HepG2 (cell line): ENCODE results near the gene ZNF563. TPM values are rescaled to one million over a fixed set of nuclear protein-coding genes. Genes with fewer than 3 reads are reported as not detected.

ENCODE experiments used
- AKAP8 ChIP-seq: sonication (generic); formaldehyde crosslinking; IDR thresholded peaks from 2 replicates; pipeline ENCODE4 v1.5.1; 2020; ENCODE audit warnings: mild to moderate bottlenecking, missing genetic modification reagents
- GFI1 ChIP-seq: sonication (generic); formaldehyde crosslinking; IDR thresholded peaks from 2 replicates; pipeline ENCODE4 v1.5.0; 2020; ENCODE audit warnings: missing genetic modification reagents, mild to moderate bottlenecking, borderline replicate concordance
- MIXL1 ChIP-seq: IDR thresholded peaks from 2 replicates; pipeline ENCODE4 v1.6.1; 2016
- PRMT3 ChIP-seq: sonication (generic); formaldehyde crosslinking; IDR thresholded peaks from 2 replicates; pipeline ENCODE4 v1.8.1; 2022; ENCODE audit warnings: low read depth, mild to moderate bottlenecking, moderate library complexity, missing genetic modification reagents, borderline replicate concordance
- RBFOX2 ChIP-seq: fragments of 200-400 bp; formaldehyde crosslinking; IDR thresholded peaks from 2 replicates; pipeline ENCODE4 v1.6.1; 2017; ENCODE audit warnings: low read depth, mild to moderate bottlenecking, low read length
- RERE ChIP-seq: IDR thresholded peaks from 2 replicates; pipeline ENCODE4 v1.6.1; 2016; ENCODE audit warnings: low read depth, missing genetic modification reagents, missing compliant biosample characterization
- SSRP1 ChIP-seq: IDR thresholded peaks from 2 replicates; pipeline ENCODE4 v1.6.1; 2016; ENCODE audit warnings: control low read depth
- TBL1XR1 ChIP-seq: fragments of 150-350 bp; IDR thresholded peaks from 2 replicates; pipeline ENCODE4 v1.6.1; 2014; ENCODE audit warnings: borderline replicate concordance, low read length; ENCODE audit not compliant: partially characterized antibody
- ZBTB26 ChIP-seq: IDR thresholded peaks from 2 replicates; pipeline ENCODE4 v1.6.1; 2016; ENCODE audit warnings: missing compliant biosample characterization, missing genetic modification reagents, borderline replicate concordance
- ZNF335 ChIP-seq: sonication (generic); formaldehyde crosslinking; IDR thresholded peaks from 2 replicates; pipeline ENCODE4 v1.4.0; 2020; ENCODE audit warnings: missing genetic modification reagents
- ZNF646 ChIP-seq: sonication (generic); formaldehyde crosslinking; IDR thresholded peaks from 2 replicates; pipeline ENCODE4 v1.9.0; 2021; ENCODE audit warnings: mild to moderate bottlenecking, missing genetic modification reagents
- ZSCAN9 ChIP-seq: IDR thresholded peaks from 2 replicates; pipeline ENCODE4 v1.6.1; 2016; ENCODE audit warnings: borderline replicate concordance
- polyA plus RNA-seq, 8 experiments: library from polyadenylated mRNA; depleted of rRNA in 3 of 8; stranded (reverse) in 7 of 8; unstranded in 1 of 8; fragments of >200 nt; fragmentation: Illumina TruSeq in 4 of 8; extraction: Trizol in 4 of 8; gene quantifications; 2 replicates each; pipeline versions ENCODE4 v1.2.1 to v1.2.3, GENCODE V29; 2011 to 2016; ENCODE audit warnings: low read depth in 4 of 8, missing spikeins in 1 of 8, mixed read lengths in 1 of 8; ENCODE audit not compliant: insufficient read depth in 1 of 8
- total RNA-seq, 5 experiments: library from RNA; depleted of rRNA; stranded (reverse); fragments of >200 nt; fragmentation: Illumina TruSeq; extraction: Trizol; gene quantifications; 2 replicates each; pipeline ENCODE4 v1.2.3, GENCODE V29; 2016; ENCODE audit warnings: low read depth in 1 of 5
- TF ChIP-seq, protein P1 (sequence below): IDR thresholded peaks from 2 replicates; pipeline ENCODE4 v1.6.1; 2016; ENCODE audit warnings: missing compliant biosample characterization, missing genetic modification reagents, borderline replicate concordance

ZNF563 gene
- total and polyA plus RNA-seq, 2 of the 13 experiments (the other 11 are each of a cell fraction or from before 2014, with no cell fraction given) = 7.5 to 19.5 TPM

DNA sequence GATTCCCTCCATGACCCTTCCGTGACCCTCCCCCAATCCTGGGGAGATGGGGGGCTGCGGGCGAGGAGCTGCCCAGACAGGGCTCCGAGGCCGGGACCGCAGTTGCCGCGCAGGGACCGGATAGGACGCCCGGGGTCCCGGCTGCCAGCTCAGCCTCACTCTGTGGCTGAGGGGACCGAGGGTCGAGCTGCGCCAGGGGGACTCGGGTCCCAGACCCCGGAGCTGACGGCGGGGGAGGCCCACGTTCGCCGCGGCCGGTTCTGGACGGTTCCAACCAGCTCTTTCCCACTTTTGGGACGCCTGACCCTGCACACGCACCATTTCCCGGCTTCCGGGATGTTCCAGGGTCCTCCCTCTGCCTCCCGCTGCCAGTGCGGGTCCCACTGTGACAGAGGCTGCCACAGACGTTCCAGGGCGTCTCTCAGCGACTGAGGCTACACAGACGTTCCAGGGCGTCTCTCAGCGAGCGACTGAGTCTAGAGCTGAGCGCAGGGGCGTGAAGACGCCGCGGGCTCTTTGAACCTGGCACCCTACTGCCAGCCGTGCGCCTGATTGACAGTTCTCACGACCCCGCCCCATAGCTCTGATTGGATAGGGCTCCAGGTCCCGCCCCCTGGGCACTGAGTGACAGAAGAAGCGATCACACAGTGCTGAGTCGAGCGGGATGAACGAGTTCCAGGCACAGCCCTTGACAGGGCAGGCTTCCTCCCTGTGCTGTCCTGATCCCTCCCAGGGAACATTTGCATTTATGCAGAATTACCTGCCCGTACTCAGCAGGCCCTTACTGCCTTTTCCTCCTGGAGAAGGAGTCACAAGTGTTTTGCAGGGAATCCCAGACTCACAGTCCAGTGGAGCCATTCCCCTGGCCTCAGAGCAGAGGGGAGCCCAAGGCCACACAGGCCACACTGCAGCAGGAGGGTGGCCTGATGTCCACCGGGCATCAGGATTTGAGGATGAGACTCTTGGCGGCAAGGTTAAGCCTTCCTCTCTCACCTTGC, at the start of gene ZNF563 (continued):
- TF ChIP-seq ZNF646 (CRISPR knock-in tag) (no peak), MIXL1 (CRISPR knock-in tag) (peak; percentile 46; the same call in 1 of the 2 replicates), RERE (CRISPR knock-in tag) (no peak), ZNF335 (peak; percentile 55; the same call in 1 of the 2 replicates), ZBTB26 (CRISPR knock-in tag) (no peak), PRMT3 (CRISPR knock-in tag) (no peak; the same call in 1 of the 2 replicates), GFI1 (peak; percentile 84; the same call in 1 of the 2 replicates), ZSCAN9 (no peak), SSRP1 (CRISPR knock-in tag) (0 out of 2 replicates have a peak, but pooled peaks have one; percentile 15), AKAP8 (CRISPR knock-in tag) (0 out of 2 replicates have a peak, but pooled peaks have one; percentile 27), TBL1XR1 (peak; percentile 17), RBFOX2 (peak; percentile 89)
- TF ChIP-seq, protein P1, sequence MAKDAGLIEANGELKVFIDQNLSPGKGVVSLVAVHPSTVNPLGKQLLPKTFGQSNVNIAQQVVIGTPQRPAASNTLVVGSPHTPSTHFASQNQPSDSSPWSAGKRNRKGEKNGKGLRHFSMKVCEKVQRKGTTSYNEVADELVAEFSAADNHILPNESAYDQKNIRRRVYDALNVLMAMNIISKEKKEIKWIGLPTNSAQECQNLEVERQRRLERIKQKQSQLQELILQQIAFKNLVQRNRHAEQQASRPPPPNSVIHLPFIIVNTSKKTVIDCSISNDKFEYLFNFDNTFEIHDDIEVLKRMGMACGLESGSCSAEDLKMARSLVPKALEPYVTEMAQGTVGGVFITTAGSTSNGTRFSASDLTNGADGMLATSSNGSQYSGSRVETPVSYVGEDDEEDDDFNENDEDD (CRISPR knock-in tag) = peak; percentile 73
